Measurements from ENCODE around the gene PLAU.

PLAU gene

DNA sequence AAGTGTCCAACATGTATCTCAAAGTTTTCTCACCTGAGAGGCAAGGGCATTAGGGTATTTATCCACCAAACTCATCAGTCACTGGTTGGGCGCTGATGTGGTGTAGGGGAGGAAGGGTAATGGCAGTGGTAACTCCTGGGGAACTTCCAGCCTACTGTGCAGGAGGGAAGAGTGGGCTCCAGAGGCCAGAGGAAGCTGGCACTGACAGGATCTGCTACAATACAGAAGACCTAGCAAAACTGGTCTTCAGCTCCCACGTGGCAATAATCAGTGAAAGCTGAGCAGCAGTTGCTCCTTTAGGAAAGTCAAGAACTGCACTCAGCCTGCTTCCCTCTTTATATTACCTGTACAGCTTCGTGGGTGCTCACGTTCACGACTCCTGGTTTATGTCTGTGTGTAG, 19.4 kb upstream of the PLAU start:
- Histone ChIP-seq H3K9me3 (ENCODE audit: low read length) (no peaks in the 10 kb centered on the region), H3K9me2 (ENCODE audit: low read depth, low read length) (no peaks in the 10 kb centered on the region), H3K79me2 (ENCODE audit: insufficient read depth, low read length) (no peaks in the 10 kb centered on the region), H3K36me3 (ENCODE audit: insufficient read depth, low read length) (no peaks in the 10 kb centered on the region), H3K4me2 (ENCODE audit: low read length) (no peak overlapping the region), H4K20me1 (ENCODE audit: insufficient read depth, low read length) (no peaks in the 10 kb centered on the region), H3K4me1 (ENCODE audit: insufficient read depth, low read length, severe bottlenecking) (peaks cover 3% of the 10 kb centered on the region), H3K27me3 (ENCODE audit: insufficient read depth, low read length) (0 out of 2 replicates have a peak, but pooled peaks cover 7% of the 10 kb centered on the region), H3K27ac (ENCODE audit: low read depth, low read length, poor library complexity, severe bottlenecking) (no peak overlapping the region), H3K4me3 (ENCODE audit: low read depth, low read length, poor library complexity, severe bottlenecking) (no peak overlapping the region), H3F3A (ENCODE audit: insufficient read depth, low read length) (no peaks in the 10 kb centered on the region), H2AFZ (ENCODE audit: low read length) (no peak overlapping the region), H3K9ac (ENCODE audit: low read length) (no peak overlapping the region)
- TF ChIP-seq, protein P1, sequence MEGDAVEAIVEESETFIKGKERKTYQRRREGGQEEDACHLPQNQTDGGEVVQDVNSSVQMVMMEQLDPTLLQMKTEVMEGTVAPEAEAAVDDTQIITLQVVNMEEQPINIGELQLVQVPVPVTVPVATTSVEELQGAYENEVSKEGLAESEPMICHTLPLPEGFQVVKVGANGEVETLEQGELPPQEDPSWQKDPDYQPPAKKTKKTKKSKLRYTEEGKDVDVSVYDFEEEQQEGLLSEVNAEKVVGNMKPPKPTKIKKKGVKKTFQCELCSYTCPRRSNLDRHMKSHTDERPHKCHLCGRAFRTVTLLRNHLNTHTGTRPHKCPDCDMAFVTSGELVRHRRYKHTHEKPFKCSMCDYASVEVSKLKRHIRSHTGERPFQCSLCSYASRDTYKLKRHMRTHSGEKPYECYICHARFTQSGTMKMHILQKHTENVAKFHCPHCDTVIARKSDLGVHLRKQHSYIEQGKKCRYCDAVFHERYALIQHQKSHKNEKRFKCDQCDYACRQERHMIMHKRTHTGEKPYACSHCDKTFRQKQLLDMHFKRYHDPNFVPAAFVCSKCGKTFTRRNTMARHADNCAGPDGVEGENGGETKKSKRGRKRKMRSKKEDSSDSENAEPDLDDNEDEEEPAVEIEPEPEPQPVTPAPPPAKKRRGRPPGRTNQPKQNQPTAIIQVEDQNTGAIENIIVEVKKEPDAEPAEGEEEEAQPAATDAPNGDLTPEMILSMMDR (IDR thresholded peaks at IDR 0.05; ENCODE audit: low read length): no peak
- TF ChIP-seq EZH2 (IDR thresholded peaks at IDR 0.05; ENCODE audit: borderline replicate concordance, low read length): no peak

- Histone ChIP-seq H3K9me3 (ENCODE audit: low read length) (no peaks in the 10 kb centered on the region), H3K27ac (ENCODE audit: low read depth, low read length, poor library complexity, severe bottlenecking) (no peak overlapping the region), H3K27me3 (ENCODE audit: insufficient read depth, low read length) (0 out of 2 replicates have a peak, but pooled peaks cover 7% of the 10 kb centered on the region), H3K9me2 (ENCODE audit: low read depth, low read length) (no peaks in the 10 kb centered on the region), H3F3A (ENCODE audit: insufficient read depth, low read length) (no peaks in the 10 kb centered on the region), H3K79me2 (ENCODE audit: insufficient read depth, low read length) (no peaks in the 10 kb centered on the region), H3K4me1 (ENCODE audit: insufficient read depth, low read length, severe bottlenecking) (peaks cover 3% of the 10 kb centered on the region), H3K4me3 (ENCODE audit: low read depth, low read length, poor library complexity, severe bottlenecking) (no peak overlapping the region), H3K9ac (ENCODE audit: low read length) (no peak overlapping the region), H4K20me1 (ENCODE audit: insufficient read depth, low read length) (no peaks in the 10 kb centered on the region), H3K36me3 (ENCODE audit: insufficient read depth, low read length) (no peaks in the 10 kb centered on the region), H2AFZ (ENCODE audit: low read length) (no peak overlapping the region), H3K4me2 (ENCODE audit: low read length) (no peak overlapping the region)
- TF ChIP-seq, protein P1 (IDR thresholded peaks at IDR 0.05; ENCODE audit: low read length): no peak
- TF ChIP-seq EZH2 (IDR thresholded peaks at IDR 0.05; ENCODE audit: borderline replicate concordance, low read length): no peak
Measured at GRCh38 chr10:73892310-73893030, 18.5 kb upstream of the PLAU start.

- H3K27ac ChIP-seq (ENCODE audit: low read depth, low read length, poor library complexity, severe bottlenecking): no peak overlapping the region
- no peak overlapping the region for H3K4me2 ChIP-seq (ENCODE audit: low read length)
Measured at GRCh38 chr10:73893426-73893825, 17.5 kb upstream of the PLAU start.

More at GRCh38 chr10:73893426-73893825, 17.5 kb upstream of the PLAU start:
- H3K9me2 ChIP-seq (ENCODE audit: low read depth, low read length): no peaks in the 10 kb centered on the region
- no peak overlapping the region for H3K9ac ChIP-seq (ENCODE audit: low read length)
- TF ChIP-seq EZH2 (IDR thresholded peaks at IDR 0.05; ENCODE audit: borderline replicate concordance, low read length): no peak
- TF ChIP-seq, protein P1 (IDR thresholded peaks at IDR 0.05; ENCODE audit: low read length): no peak
- 0 out of 2 replicates have a peak, but pooled peaks cover 7% of the 10 kb centered on the region for H3K27me3 ChIP-seq (ENCODE audit: insufficient read depth, low read length)
- H3F3A ChIP-seq (ENCODE audit: insufficient read depth, low read length): no peaks in the 10 kb centered on the region
- no peaks in the 10 kb centered on the region for H3K79me2 ChIP-seq (ENCODE audit: insufficient read depth, low read length)
- H3K36me3 ChIP-seq (ENCODE audit: insufficient read depth, low read length): no peaks in the 10 kb centered on the region
- no peak overlapping the region for H2AFZ ChIP-seq (ENCODE audit: low read length)
- peaks cover 3% of the 10 kb centered on the region for H3K4me1 ChIP-seq (ENCODE audit: insufficient read depth, low read length, severe bottlenecking)
- no peaks in the 10 kb centered on the region for H4K20me1 ChIP-seq (ENCODE audit: insufficient read depth, low read length)
- H3K4me3 ChIP-seq (ENCODE audit: low read depth, low read length, poor library complexity, severe bottlenecking): no peak overlapping the region
- no peaks in the 10 kb centered on the region for H3K9me3 ChIP-seq (ENCODE audit: low read length)

Measured in OCI-LY1 (cell line).